HG03159 (cell line): ENCODE results near the gene ANXA2R.
A peak's percentile ranks its signal among the peaks of the same experiment; 100 is the strongest.
"Not testable (repeated sequence)": the region's sequence is repeated elsewhere in the genome, so short reads cannot be mapped to it uniquely, and the experiment has no call there.

Experiments
- ATAC-seq: cut with Tn5 transposase; IDR thresholded peaks from one replicate; pipeline ENCODE4 v1.9.1; 2021; ENCODE audit warnings: mild to moderate bottlenecking, moderate library complexity; ENCODE audit not compliant: unreplicated experiment

The ANXA2R gene

DNA sequence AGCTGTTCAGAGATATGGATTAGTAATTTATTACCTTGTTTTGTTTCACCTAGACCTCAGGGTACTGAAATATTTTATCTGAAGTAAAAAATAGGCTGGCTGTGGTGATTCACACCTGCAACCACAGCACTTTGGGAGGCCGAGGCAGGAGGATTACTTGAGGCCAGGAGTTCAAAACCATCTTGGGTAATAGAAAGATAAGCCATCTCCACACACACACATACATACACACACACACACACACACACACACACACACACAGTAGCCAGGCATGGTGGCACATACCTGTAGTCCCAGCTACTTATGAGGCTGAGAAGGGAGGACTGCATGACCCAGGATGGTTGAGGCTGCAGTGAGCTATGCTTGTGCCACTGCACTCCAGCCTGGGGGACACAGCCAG is 3.7 kb downstream of the ANXA2R start:
- no peak for ATAC-seq

- ATAC-seq: no peak
These were observed 5.5 kb downstream of the ANXA2R start for GRCh38 chr5:43034591-43034968.

GRCh38 chr5:43033841-43034590 is 6.1 kb downstream of the ANXA2R start:
- no peak for ATAC-seq

DNA sequence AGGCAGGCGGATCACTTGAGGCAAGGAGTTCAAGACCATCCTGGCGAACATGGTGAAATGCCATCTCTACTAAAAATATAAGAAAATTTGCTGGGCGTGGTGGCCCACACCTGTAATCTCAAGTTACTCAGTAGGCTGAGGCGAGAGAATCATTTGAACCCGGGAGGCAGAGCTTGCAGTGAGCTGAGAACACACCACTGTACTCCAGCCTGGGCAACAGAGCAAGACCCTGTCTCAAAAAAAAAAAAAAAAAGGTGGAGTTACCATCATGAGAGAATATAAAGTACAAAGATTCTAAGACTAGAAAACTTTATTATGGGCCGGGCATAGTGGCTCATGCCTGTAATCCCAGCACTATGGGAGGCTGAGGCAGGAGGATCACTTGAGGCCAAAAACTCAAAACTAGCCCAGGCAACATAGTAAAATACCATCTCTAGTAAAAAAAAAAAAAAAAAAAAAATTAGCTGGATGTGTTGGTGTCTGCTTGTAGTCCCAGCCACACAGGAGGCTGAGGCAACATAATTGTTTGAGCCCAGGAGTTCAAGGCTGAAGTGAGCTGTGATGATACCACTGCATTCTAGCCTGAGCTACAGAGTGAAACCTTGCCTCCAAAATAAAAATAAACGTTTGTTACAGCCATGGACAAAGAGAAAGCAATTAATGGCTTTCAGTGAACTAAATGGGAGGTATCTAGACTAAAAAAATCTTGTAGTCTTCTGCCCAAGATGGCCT is 12.9 kb downstream of the ANXA2R start:
- ATAC-seq: no peak

GRCh38 chr5:43025184-43025950 is 14.8 kb downstream of the ANXA2R start:
- not testable (repeated sequence) for ATAC-seq

DNA sequence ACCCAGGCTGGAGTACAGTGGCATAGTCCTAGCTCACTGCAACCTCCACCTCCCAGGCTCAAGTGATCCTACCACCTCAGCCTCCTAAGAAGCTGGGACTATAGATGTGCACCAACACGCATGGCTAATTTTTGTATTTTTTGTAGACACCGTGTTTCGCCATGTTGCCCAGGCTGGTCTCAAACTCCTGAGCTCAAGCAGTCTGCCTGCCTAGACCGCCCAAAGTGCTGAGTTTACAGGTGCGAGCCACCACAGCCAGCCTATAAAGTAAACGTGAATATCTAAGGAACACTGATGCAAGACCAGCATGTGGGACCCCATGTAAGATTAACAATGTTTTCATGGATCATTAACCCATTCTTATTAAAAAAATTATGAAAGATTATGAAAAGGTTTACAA is 15.9 kb downstream of the ANXA2R start:
- ATAC-seq: no peak

DNA sequence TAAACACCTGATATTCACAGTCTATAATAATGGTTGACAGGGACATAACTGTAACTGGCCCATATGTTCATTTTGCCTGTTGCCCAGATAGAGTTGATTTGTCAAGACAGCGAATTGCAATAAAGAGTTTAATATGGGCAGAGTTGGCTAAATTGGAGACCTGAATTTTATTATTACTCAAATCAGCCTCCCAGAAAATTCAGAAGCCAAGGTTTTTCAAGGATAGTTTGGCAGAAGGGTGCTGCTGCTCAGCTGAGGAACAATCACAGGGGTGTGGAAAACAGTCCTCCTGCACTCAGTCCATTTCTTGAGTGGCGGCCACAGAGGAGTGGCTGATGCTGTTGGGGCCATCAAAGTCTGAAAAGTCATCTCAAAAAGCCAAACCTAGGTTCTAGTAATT is 19.0 kb downstream of the ANXA2R start:
- ATAC-seq: no peak

GRCh38 chr5:43020399-43020746 is 19.7 kb downstream of the ANXA2R start:
- ATAC-seq: peak; percentile 3

- peak; percentile 80 for ATAC-seq
These were observed 20.3 kb downstream of the ANXA2R start for GRCh38 chr5:43019614-43020398.

DNA sequence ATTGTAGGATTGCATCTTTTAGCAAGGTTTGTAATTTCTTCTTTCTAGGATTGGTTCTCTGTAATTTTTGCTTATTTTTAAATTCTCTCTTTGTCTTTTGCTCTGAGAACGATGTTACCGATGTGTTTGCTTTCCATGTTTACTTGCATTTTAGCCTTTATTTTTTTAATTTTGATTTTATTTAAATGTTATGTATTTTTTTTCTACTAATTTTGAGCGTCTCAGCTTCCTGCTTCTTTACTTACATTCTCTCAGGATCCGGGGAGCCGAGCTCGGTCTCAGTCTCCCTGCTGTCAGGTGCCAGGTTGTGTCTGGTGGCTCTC is 20.9 kb downstream of the ANXA2R start:
- ATAC-seq: no peak

DNA sequence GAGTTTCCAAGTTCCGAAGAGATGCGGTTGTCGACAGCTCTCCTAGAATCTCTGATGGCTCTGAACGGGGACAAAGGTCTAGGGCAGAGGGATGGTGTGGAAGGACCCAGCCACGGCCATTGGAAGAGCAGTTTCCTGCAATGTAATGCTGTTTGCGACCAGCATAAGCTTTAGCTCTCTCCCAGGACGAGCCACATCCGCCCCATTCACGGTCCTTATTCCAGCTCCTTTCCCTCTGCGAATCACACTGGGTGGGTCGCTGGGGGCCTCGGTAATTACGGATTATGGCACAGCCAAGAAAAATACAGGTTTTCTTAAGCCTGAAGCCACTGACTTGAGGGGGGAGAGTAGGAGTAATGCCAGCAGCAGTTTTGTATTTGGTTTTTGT is 22.7 kb downstream of the ANXA2R start:
- peak; percentile 20 for ATAC-seq

GRCh38 chr5:43016217-43016779 is 23.8 kb downstream of the ANXA2R start:
- no peak for ATAC-seq

GRCh38 chr5:43014522-43014921 is 25.6 kb downstream of the ANXA2R start:
- no peak for ATAC-seq

DNA sequence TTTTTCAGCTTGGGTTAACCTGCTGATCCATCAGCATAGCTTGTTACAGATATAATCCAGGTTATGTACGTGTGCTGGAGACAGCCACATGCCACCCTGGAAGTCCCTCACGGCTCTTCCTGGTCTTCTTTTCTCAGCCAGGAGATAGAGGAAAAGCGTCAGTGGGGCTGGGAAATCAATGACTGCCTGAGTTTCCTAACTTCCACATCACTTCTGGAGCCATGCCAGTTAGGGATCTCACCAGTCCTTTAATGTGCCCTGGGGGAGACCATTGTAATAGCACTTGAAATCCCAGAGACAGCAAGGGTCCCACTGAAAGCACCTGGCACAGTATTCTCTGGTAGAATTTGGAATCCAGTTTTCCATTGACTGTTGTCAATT is 29.2 kb downstream of the ANXA2R start:
- ATAC-seq: no peak

DNA sequence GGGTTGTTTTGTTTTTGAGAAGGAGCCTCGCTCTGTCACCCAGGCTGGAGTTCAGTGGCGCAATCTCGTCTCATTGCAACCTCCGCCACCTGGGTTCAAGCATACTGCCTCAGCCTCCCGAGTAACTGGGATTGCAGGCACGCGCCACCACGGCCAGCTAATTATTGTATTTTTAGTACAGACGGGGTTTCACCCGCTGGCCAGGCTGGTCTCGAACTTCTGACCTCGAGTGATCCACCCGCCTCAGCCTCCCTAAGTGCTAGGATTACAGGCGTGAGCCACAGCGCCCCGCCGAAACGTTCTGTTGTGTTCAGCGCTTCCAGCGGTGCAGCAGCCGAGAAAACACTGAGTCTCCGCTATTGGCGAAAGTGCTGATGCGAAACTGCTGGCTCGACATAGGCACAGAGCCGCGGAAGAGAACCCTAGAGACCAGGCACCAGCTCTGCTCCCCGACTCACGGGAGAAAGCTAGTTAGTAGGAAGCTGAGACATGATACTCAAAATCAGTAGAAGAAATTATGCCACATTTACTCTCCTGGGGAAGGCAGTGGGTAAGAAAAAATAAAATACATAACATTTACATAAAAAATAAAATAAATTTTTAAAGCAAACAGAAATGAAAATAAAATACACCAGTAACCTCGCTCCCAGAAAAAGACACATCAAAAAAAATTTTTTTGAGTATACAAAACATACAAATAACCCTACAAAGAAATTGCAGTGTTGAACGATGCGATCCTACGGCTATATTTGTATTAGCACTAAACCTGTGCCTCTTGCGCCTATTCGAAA is 31.6 kb downstream of the ANXA2R start:
- ATAC-seq: peak; percentile 44

GRCh38 chr5:43007911-43008362 is 32.2 kb downstream of the ANXA2R start:
- peak; percentile 51 for ATAC-seq

DNA sequence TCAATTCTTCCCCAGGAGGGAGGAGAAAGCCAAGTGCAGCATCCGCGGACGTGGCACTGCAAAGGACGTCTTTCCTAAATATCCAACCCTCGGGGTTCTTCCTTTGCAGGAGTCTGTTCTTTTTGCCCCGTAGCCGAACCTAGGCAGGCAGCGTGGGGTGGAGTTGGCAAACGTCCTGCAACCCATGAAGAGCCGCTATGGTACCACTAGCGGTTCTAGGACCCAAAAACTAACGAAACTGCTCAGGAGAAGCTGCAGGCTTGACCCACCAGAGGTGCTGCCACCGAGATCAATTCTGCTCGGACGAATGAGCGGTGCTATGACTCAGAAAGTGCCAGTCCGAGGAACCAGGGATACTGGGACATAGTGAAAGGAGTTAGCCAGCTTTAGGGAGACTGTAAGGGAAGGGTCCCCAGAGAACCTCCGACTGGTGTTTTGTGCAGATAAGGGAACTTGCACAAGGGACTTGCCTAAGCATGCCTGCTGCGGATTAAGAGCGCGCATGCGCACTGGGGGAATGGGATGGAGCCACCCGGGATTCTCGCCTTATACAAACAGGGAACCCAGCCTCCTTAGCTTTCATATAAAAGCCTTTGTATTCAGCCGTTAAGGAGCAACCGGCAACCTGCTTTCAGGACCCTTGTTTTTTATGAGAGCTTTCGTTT is 32.7 kb downstream of the ANXA2R start:
- ATAC-seq: peak; percentile 11

GRCh38 chr5:43006424-43007202 is 33.5 kb downstream of the ANXA2R start:
- no peak for ATAC-seq

- ATAC-seq: no peak
These were observed 35.1 kb downstream of the ANXA2R start for GRCh38 chr5:43005031-43005430.
